Fibroblast of skin of left biceps (primary cell): ENCODE results near the gene CEP126.

Experiments
- DNase-seq, 2 experiments: peaks; one replicate each; pipeline ENCODE4 v3.0.0-alpha.2; 2013; ENCODE audit warnings: low read depth in 2 of 2

The CEP126 gene, protein sequence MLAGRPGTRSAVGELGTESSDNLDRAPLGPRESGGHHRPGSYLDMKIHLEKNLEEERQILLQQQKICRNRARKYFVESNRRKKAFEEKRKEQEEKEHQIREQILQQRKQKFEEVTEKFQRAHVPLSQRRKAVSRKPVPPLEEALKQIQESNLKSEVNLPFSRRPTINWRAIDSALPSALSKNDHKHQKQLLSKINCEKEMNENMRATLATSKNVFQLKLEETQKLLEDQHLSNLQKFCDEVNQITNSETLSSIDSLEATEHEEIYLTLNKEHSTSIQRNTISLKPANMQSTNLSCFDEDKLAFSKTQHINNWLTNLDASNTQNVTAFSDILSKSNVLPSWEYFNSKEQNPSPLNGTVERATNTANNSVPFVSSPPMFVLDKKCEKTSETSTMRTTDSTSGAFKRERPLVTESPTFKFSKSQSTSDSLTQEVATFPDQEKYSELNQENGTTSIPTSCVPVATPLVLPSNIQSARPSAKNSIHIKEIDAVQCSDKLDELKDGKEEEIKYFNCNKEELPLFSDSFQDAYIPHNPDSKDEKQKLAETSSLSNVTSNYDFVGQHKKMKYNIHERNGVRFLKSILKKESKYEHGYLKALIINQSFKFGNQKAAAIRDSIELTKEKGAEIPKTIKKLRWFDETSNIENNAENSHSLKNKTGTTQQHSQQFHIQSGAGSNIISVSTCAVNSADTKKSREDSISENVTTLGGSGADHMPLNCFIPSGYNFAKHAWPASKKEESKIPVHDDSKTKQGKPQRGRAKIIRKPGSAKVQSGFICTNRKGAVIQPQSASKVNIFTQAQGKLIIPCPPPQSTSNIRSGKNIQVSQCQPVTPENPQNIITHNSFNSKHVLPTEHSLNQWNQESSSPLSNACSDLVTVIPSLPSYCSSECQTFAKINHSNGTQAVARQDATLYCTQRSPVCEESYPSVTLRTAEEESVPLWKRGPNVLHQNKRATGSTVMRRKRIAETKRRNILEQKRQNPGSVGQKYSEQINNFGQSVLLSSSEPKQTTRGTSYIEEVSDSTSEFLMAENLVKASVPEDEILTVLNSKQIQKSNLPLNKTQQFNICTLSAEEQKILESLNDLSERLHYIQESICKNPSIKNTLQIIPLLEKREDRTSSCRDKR

DNA sequence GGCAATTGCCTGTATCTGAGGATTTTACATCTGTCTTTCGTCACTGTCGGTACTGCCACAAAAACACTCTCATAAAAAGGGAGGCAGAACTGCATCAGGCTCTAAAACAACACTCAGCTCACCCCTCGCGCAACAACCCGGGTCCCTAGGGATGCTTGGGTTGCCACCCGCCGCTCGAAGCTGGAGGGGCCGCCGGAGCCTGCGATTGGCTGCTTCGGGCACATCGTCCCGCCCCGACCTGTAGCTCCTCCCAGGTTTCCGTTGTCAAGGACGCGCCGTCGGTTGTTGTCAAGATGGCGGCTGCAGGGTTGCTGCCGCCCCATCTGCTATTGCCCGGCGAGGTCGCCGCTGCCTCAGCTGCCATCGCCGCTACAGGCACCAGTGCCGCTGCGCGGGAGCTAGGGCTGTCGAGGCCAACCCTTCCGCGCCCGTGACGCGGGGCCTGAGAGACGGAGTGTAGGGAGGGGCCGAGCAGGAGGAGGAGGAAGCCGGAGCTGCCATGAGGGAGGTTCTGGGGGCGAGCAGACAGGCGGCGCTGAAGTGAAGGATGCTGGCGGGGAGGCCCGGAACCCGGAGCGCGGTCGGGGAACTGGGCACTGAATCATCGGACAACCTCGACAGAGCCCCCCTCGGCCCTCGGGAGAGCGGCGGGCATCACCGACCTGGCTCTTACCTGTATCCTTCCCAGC, at the start of gene CEP126:
Gene CEP126, plus strand, starts transcription at position 273 of the 689 bp plus-strand sequence. Its CDS starts 275 bp downstream, at position 548.
- peak; percentile 82 for DNase-seq

DNA sequence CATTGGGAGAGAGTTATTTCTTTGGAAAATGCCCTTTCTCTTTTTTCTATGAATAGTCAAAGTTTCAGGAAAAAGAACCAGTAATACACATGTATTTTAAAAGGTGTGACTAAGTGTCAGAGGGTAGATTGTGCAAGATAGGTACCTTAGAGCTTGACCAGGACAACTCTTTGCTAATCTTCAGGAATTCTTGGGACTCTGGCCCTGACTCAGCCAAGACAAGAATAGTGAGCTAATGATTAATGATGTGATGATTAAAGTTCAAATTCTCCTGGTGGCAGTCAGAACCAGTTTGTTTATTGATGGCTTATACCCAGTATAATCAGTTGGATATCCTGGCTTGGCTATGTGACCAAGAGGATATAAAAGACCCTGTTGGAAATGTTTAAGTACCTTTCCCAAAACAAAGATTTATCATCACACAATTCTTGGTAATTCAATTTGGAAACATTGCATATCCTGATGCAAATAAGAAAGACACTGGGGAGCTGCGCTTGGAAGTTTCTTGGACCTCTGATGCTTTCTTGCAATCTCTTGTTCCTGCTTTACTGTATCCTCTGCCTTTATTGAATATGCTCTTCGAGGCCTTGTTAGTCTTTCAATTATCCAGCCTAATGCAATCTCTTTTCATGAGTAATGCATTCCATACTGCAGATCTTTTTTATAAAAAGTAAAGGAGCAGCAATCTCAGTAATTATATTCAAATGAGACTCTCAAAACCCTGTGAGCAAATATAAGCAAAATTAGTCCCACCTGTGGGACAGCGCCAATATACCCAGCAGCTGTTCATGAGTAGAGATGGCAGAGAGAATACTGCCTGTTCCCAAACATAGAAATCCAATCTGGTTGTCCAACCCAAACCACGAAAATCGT, 48.0 kb upstream of the CEP126 start:
- peak in 1 of 2 experiments; percentile 30 for DNase-seq

DNA sequence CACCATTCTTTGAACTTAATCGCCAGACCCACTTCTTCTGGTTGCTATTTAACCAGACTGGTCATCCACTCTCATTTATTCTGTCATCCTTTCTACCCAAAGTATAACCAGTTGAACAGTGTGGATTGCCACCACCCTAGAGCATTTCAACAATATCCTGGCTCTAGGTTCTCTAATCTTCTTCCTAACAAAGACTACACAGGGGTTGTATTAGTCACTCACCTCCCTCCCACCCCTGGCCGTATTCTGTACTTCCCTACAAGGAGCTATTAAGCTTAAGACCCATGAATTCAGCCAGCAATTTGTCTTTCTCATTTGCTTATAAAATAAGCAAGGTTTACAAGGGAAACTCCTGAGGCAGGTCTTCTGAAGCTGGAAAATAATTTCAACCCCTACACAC, 46.9 kb upstream of the CEP126 start:
- no peak for DNase-seq

DNA sequence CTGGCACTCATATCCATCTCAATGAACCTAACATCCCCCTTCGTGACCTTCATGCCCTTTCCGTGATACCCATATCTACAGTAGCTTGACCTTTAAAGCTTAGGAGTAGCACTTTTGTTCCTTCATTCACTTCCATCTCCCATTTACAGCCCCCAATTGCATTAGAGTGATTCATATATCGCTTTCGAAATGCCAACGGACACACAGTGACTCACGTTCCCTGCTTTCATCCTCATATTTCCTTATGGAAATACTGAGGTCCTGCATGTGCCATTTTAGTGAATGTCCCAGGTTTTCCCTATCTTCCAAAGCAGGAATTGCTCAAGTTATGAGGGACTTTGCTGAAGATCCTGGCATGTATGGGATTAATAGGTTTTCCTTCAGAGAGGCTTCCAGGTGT, 44.3 kb upstream of the CEP126 start:
- peak in 1 of 2 experiments; percentile 36 for DNase-seq

DNA sequence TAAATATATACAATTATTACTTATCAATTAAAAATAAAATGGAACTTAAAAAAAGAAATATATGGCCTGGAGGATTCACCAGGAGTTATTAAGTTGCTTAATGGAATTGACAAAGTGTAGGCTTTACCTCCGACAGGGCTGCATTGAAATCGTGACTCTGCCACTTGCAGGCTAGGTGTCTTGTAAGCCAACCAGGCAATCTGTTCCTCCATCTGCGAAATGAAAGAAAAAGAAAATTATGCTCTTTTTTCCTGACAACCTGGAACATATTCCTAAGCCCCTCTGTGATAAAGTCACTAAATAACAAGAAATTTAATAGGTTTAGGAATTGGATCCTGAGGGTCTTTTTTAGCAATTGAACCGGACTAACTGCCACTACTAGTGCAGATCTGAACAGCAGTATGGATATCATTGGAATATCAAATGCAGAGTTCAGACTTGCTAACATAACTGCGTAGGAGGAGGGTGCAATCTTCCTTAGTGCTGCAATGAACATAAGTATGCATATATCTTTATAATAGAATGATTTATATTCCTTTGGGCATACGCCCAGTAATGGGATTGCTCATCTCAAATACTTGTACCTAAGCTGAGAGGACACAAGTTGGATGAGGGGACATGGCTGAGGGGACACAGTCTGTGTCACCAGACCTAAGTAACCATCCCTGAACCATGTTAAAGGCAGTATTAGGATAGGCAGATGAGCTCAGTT, 42.5 kb upstream of the CEP126 start:
- DNase-seq, result no peak

DNA sequence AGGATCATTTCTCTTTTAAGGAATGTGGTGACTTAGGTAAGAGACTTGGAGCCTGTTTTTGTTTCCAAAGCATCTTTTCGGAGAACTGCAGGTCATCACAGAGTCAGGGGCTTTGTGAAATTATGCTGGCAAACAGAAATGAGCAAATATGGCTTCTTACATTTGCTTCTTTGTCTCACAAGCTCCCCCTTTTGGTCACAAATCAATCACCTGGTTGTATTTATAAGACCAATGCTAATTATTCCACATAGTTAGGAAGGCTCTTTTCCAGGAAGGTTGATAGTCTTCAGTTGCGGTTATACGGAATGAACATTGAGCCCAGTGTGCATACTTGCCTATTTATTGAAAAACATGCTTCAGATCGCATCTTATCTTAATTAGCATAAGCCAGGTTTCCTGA, 34.6 kb upstream of the CEP126 start:
- peak in 1 of 2 experiments; percentile 20 for DNase-seq

DNA sequence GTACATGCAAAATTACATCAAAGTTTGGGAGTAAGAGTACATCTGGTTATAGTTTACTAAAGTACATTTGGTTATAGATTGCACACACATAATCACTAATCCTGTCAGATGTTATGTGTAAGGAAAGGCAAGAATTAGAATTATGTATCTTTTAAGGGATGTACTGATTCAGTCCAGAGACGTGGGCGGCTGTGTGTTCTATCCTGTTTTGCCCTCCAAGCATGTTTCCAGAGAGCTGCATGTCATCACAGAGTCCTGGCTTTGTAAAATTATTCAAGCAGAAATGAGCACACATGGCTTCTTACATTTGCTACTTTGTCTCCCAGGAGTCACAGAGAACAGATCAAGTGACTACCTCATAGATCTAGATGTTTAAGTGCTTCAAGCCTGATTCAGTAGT, 33.2 kb upstream of the CEP126 start:
- no peak for DNase-seq

DNA sequence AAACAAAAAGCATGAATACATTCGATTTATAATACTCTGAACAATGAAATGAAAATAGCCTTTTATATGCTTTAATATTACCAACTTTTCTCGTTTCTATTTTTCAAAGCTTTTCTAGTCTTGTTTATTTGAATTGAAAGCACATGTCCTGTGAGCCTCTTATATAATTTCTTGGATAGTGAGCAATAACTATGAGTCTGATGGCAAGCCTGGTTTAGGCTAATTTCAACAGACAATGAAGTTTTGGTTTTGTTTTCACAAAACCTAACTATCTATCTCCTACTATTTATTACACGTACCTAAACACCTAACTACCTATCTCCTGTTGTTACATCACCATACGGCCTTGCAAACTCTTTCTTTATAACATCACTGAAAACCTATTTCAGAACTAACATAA, 29.2 kb upstream of the CEP126 start:
- no peak for DNase-seq

DNA sequence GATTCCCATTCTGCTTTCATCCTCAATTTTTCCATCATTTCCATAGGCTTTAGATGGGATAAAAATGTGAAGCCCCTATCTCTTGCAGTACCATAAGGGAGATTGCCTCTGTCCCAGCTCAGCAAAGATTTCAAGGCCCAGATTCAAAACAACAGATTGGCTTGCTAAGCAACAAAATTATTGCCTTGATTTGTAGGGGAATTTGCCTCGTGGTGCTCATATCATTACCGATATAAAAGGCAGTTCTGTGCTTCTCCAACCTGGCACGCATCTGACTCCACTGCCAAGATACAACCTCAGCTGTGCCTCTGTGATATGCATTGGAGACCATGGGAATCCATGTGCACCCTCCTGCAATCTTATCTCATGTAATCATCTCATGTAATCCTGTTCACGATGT, 25.0 kb upstream of the CEP126 start:
- DNase-seq, result no peak

DNA sequence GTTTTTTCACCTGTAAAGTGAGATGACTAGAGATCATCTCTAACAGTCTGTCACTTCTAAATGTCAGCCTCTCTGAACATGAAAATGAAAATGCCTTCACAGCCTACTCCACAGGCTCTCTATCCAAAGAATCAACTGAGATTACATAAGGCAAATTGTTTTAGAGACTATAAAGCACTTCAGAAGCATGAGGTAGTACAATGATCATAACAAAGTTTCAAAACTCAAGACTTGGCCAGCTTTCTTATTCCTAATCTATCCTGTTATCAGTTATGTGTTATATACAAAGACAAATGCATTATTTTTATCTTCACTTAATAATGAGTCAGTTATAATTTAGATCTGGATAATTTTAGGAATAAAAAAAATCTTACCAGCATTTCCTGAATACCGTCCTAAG, 20.3 kb upstream of the CEP126 start:
- DNase-seq, result no peak

DNA sequence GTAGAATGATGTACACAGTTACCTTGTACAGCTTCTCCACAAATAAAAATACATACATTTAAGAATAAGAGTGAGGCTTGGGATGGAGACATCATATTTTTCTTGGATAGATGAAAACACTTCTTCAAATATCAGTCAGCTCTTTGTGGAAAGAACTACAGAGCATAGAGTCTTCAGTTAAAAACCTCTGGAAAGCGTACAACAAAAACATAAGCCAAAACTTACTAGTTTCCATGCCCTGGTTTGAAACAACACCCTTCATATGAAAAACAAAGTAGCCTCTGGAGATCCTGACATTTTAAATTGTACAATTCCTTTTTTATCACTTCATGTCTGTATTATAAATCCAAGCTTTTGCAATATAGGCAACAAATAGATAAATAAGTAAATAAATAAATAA, 7.0 kb upstream of the CEP126 start:
- DNase-seq, result no peak

DNA sequence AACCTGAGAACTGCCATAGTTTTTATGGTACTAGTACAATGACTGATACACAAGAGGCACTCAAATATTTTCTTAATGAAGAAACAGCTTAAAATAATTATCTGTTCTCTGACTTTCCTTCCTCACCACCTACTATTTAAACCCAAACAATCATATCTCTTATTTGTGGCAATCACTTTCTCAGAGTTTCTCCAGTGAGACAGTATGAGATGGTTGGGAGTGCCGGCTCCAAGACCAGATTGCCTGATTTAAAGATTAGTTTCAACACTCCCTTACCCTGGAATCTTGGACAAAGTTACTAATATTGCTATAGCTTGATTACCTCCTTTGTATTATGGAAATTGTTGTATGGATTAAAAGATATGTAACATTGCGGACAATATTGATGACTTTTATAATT, 5.7 kb upstream of the CEP126 start:
- no peak for DNase-seq

DNA sequence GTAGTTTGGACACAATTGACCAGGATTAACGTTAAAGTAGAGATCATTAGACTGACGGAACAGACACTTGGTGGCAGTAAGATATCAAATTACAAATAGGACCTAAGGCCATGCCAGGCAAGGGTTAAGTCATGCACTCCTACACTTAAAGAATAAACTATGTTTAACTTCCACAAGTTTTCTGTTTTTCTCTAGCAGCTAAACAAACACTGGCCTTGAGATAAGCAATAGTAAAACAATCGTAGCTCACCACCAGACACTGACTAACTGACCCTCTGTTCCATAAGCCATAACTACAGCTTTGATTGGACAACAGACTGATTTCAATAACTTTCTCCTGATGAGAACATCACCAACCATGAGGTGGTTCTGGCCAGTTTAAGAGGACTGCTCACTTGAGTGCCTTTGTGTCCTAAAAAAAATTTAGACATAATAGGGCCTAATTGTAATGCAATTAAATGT, 2.0 kb upstream of the CEP126 start:
- no peak for DNase-seq

DNA sequence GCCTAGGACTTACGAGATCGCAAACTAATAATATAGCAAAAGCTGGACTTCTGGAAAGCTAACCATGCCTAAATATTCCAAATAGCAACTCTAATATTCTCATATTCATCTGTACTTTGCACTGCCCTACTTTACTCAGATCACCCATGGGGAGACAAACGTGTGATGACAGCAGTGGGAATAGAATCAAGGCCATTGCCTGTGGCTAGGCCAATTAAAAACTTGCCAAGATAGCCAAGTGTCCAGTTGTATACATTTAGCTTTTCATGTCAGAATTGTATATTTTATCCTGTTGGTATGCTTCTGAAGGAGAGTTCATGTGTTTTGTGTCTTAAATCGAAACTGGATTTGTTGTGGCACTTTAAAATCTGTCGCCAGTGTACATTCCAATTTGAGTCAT, 1.2 kb upstream of the CEP126 start:
- no peak for DNase-seq

DNA sequence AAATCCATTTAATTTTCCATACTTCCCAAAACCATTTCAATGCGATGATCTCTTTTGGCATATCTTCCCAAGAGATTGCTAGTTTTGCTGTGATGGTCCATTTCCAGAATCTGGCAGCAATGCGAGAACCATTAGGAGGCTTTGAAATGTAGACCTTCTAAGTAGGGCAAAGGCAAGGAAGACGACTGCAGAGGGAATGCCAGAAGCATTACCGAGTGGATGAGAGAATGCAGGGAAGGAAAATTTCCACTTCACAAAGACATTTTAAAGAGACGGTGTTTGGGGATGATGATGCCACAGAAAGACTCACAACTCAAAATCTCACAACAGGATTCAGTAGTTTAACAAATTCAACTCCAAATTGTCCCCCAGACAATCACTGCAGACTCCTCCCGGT, 471 bp upstream of the CEP126 start:
- DNase-seq, result peak in 1 of 2 experiments; percentile 10

DNA sequence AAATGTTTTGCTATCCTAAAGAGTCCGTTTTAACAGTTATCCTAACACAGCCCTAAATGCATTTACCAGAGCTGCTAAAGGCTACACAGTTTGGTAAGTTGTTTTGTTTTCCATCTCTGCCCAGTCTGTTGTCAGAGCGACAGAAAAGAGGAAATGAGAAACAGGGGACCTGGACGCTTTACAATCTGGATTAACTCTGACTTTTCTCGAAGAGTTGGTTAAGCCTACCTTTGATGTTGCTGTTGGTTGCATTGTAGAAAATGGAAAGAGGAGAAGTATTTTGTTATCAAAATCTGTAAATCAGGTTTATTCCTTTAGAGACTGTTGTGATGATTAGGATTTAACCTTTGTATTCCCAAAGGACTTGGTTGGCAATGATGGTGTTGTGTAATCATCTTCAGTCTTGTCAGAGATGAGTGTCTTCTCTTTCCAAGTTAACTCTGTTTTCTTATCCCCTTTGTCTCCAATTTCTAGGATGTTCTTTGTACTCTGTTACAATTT, 1.0 kb downstream of the CEP126 start:
- DNase-seq, result peak in 1 of 2 experiments; percentile 2

DNA sequence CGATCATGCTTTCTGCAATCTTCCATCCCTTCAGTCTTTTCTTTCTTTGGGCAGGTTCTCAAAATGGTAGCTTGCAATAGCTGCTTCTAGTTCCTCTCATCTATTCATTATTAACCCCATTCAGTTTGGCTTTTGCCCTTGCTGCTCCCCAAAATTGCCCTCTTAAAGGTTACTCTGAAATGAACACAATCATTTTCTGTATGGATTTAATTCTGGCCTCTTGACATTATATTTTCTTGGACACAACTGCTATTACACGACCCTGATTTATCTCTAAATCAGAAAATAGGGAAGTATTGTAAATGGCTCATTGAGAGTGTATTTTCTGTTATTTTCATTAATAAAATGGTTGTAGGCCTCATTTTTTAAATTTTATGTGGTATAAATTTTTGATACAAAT, 1.6 kb downstream of the CEP126 start, which contains the start of gene ANGPTL5:
Gene ANGPTL5, minus strand, starts transcription at position 101 of the 400 bp plus-strand sequence. CDS start 8,613 bp downstream, outside the sequence.
- no peak for DNase-seq

DNA sequence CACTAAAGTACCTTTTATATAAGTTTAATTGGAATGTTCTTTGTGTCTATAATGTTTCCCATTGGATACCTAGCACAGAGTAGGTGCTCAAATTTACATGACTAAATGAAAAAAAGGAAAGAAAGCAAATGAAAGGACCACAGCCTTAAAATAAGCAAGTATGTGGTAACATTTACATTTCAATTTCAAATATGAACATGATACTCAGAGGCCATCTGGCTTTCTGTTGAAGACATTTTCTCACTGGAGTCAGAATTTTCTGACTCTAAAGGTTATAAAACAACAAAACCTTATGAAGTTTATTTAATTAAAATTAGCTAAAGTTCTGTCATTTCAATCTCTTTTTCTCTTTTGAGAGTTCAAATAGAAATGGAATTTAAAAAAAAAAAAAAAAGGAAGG, 2.4 kb downstream of the CEP126 start:
- DNase-seq, result no peak

DNA sequence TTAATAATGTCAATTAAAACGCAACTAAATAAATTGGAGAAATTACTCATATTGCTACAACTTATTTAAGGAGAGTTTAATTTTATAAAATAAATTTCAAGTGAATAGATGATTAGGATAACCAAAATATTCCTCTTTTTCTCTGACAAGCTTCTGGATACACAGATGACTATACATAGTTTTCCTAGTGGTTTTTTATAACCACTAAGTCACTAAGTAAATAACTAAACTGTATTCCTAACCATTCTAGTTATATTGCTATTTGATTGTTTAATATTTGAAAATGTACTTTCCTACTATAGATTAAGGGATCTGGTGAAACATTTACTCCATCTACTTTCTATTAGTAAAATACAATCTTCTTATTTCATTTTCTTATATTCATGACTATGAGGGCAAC, 6.2 kb downstream of the CEP126 start:
- no peak for DNase-seq

DNA sequence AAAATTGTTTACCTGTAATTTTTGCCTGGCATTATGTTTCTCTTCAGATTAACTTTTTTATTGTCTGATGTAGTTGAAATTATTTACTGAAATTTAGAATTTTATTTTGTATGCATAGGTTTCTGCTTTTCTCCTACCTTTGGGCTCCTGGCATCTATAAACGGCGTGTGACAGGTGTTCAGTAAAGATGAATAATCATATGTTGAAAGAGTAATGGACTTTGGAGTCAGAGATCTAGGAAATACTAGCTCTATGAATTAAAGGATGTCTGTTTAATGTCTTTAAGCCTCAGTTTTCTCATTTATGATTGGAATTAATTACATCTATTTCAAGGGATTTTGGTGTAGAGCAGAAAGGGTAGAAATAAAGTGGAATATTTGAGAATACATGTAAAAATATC, 8.7 kb downstream of the CEP126 start:
- DNase-seq, result no peak
